A673 (cell line): Measurements from ENCODE around the gene NTNG1.

Experiments used
- EZH2 ChIP-seq: fragments of 200-600 bp; sonication (generic); IDR thresholded peaks from 2 replicates; pipeline ENCODE4 v1.6.1; 2017; ENCODE audit warnings: borderline replicate concordance, low read depth, mild to moderate bottlenecking, mixed read lengths, antibody characterized with exemption, low read length; ENCODE audit not compliant: poor library complexity, severe bottlenecking
- TF ChIP-seq, protein P1 (sequence below): fragments of 300-800, 200-600 bp; sonication (generic); conservative IDR thresholded peaks from 2 replicates; pipeline ENCODE4 v1.5.1; 2017; ENCODE audit warnings: low read depth, mild to moderate bottlenecking, antibody characterized with exemption, low read length, moderate library complexity, mixed read lengths

- TF ChIP-seq, protein P1, sequence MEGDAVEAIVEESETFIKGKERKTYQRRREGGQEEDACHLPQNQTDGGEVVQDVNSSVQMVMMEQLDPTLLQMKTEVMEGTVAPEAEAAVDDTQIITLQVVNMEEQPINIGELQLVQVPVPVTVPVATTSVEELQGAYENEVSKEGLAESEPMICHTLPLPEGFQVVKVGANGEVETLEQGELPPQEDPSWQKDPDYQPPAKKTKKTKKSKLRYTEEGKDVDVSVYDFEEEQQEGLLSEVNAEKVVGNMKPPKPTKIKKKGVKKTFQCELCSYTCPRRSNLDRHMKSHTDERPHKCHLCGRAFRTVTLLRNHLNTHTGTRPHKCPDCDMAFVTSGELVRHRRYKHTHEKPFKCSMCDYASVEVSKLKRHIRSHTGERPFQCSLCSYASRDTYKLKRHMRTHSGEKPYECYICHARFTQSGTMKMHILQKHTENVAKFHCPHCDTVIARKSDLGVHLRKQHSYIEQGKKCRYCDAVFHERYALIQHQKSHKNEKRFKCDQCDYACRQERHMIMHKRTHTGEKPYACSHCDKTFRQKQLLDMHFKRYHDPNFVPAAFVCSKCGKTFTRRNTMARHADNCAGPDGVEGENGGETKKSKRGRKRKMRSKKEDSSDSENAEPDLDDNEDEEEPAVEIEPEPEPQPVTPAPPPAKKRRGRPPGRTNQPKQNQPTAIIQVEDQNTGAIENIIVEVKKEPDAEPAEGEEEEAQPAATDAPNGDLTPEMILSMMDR = no peak
- no peak for TF ChIP-seq EZH2
These were observed 201.9 kb downstream of the NTNG1 start for GRCh38 chr1:107342768-107343167.
